HG02943 (cell line): ENCODE data around the gene TMPRSS4.

ENCODE experiments used
- ATAC-seq: cut with Tn5 transposase; IDR thresholded peaks from one replicate; pipeline ENCODE4 v1.9.1; 2021; ENCODE audit warnings: mild to moderate bottlenecking, low read depth, moderate library complexity; ENCODE audit not compliant: unreplicated experiment

TMPRSS4 gene

DNA sequence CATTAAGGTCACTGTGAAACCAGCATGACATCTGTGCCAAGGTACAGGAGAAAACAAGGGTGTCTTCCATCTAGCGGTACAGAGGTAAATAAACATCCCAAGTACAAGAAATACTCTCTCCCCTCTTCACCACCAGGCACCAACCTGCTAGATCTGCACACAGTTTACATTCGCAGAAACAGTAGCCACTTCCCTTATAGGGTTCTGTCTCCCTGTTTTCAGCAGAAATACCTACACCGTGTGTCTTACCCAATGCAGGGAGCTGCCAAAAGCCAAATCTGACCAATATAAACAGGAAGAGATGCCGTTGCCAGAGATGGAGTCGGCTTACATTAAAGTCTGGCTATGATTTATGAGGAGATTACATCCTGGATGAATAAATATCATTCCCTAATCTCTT is 74.6 kb downstream of the TMPRSS4 start:
- ATAC-seq, result no peak

DNA sequence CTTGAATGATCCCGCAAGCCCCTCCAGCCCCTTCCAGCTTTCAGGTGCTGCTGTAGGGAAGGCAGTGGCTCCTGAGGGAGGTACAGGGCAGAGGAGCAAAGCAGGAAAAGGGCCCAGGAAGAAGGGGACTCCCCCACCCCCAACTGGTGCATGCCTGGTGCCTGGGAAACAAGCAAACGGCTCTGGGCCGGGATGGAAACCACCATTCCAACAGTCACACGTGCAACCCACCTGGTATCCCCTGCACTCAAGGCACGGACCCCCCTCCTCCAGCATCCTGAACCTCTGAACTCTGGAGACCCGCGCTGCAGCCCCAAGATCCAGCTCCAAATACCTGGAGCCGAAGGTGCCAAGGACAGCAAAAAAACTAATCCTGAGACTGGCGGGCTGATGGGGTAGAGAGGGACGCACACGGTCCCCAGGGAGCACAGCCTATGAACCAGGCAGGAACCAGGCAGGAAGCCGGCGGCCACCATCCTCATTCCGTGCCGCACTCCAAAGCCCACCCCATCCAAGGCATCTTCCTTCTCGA is 75.2 kb downstream of the TMPRSS4 start:
- no peak for ATAC-seq

DNA sequence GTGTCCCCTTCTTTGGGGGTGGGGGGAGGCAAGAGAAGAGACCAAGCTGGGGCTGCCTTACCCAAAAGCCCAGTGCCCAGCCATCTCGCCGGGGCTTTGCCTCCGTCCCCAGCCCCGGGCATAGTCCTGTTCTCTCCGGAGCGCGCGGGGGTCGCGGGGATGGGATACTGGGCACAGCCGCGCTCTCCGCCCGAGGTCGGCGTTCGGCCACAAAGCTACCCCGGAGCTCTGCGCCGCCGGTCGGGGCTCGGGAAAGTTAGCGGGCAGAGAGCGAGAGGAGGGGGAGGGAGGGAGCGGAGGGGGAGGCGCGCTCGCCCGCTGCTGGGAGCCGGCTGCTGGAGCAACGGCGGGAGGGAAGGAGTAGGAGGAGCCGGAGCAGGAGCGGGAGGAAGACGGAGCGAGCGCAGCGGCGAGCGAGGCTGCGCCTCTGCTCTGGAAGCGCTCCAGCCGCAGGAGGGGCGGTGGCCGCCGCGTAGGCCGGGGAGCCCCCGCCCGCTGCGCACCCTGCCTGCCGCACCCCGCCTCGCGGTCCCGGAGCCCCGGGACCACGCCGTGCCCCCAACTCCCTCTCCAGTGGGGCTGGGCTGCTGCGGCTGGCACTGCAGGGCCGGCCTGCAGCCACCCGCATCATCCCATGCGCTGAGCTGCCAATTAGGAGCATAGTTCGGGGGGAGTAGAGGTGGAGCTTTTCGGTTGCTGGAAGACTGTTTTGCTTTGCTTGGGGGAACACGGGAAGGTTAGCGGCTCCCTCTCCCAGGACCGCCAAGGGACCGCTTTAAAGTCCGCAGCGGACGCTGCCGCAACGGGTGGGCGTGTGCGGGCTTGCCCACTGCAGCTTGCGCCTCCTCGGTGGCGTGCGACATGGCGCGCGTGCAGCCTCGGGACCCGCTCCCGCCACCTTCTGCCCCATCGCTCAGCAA is 75.9 kb downstream of the TMPRSS4 start, which contains the start of gene SCN4B:
Gene SCN4B (minus strand): TSS at position 272 of the 920 bp plus-strand sequence. CDS start 150 bp downstream, at position 122.
- ATAC-seq, result no peak

DNA sequence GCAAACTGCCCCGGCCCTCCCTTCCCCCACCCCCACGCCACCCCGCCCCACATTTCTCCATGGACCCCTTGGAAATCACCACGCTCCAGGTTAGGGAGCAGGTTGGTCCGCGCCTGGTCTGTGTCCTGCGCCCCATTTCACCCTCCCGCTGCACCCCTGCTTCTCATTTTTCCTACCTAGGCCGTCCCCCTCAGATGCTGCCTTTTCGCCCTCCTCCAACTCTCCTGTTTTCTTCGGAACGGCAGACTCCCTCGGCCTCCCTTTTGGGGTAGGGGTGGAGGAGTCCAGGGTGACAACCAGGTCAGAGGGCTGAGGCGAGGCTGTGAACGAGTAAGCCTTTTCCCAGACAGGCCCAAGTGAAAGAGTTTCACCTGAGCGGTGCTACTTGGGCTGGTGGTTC is 76.6 kb downstream of the TMPRSS4 start:
- no peak for ATAC-seq

DNA sequence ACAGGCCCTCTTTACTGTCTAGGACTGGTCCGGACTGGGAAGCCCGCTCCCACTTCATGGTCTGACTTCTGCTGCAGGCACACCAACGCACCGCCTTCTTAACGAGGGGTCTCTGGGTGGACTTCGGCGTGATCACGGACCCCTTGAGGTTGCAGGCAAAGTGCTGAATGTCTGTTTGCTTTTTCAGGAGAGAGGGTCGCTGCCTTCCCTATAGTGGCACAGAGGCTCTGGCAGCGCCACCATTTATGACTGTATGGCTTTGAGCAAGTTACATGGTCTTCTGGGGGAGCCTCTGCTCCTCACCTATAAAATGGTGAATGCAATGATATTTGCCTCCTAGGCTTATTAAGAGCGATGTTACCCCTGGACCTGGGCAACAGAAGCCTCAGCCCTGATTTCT is 77.1 kb downstream of the TMPRSS4 start:
- no peak for ATAC-seq

DNA sequence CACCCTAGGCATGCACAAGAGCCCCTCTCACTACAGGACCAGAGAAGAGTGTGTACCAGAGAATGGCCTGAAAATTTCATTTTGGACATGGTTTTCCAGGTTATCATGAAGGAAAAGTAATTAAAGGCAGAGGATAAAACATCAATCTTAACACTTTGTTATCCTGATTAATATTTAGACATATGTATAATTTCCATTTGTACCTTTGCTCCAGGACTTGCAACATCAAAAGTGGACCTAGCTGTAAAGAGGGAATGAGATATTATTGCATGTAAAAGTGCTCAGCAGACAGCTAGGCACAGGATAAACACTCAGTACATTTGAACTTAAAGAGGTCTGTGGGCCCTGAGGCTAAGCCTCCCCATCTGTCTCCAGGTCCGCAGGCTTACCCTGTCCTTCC is 77.8 kb downstream of the TMPRSS4 start:
- no peak for ATAC-seq

DNA sequence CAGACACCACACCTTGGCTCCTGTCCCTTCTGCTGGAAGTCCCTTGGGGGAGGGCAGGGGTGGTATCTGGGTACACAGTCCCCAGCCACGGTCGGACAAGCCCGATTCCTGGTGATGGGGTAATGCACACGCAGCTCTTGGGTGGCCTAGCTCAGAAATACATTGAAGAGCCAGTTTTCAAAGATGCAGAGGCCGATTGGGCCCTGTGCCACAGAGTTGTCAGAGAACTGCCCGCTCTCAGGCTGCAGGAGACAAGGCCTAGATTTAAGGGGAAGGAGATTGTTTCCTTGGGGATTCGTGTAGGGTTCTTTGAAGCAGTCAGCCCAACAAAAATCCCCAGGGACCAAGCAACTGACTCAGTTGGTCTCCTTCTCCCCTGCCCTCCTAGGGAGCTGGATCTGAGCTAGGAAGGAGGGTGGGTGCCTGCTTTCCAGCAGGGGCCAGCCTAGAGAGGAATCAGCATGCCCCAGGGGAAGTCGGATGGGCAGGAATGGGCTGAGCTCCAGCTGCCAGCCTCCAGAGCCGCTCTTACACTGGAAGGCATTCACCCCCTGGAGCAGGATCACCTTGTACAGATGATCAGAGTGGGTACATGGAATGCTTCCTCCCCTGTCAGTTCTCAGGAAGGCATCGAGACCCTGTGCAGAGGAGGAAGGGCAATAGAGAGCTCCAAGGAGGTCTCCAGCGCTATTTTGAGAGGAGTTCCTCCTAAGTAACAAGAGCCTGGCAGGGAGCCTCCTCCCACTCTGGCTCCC is 79.1 kb downstream of the TMPRSS4 start:
- ATAC-seq, result no peak

DNA sequence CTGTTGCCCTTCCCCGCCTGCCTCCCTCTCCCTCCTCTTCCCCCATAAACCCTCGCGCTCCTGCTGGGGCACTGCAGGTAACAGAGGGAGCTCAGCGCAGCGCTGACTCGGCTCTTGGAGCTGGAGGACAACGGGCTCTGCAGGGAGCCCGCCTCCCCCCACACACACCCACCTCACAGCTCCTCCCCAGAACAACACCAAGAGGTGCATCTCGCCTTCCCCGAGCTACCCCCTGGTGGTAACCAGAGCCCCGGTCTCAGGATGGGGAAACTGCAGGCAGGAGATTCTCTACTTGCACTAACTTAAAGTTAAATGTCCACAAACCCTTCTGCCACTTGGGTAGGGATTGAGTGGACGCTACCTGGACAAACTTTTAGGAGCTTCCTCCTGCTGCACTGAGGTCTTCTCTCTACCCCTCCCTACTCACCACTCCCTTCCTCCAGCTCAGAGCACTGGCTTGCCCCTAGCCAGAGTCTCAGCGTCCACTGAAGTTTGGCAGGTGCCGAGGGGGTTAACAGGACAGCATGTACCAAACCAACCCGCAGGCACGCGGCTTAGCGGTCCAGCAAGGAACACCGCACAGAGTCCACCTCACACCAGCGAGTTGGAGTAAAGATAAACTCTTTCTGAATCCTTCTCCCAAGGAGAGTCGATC is 79.8 kb downstream of the TMPRSS4 start:
- no peak for ATAC-seq

DNA sequence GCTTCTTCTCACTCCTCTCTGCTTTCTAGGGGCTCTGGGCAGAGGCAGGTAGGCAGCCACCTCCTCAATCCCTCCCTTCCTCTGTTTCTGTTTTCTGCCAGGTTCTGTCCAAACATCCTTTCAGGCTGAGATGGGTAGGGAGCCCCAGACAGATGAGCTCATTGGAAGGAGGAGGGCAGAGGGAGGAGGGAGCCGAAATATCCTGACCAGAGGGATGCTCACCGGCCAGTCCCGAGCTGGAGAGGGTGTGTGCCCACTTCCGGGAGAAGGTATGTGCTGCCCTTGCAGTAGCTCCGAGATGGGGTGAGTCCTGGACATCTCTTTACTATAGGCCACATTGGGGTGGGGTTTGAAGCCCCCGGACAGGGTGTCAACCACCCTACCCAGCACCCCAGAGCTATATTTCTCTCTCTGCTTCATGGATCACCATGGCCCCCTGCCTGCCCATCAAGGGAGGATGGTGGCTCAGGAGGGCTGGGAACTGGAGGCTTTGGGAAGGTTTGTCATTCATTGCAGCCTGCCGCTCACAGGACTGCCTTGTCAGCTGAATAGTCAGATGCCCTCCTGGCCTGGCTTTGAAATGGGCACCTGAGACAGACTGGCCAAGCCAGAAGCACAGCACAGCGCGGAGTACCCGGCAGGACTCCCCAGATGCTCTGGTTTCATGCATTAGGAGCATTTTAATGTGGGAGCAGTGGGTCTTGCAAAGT is 80.5 kb downstream of the TMPRSS4 start:
- no peak for ATAC-seq

DNA sequence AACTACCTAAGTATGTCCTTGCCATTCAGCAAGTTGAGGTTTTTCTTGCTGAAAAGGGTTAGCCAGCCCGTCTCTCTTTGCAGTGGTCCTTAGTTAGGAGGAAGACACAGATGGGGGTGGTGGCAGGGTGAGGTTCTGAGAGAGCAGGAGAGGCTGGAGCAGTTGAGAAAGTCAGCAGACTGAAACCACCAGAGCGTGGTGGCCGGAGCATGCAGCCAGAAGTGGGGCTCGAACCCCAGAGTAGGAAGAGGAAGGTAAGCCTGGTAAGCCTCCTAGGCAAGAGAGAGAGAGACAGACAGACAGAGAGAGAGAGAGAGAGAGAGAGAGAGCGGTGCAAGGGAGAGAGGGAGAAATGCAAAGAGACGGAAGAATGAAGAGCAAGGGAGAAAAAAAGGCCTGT is 84.9 kb downstream of the TMPRSS4 start:
- no peak for ATAC-seq

DNA sequence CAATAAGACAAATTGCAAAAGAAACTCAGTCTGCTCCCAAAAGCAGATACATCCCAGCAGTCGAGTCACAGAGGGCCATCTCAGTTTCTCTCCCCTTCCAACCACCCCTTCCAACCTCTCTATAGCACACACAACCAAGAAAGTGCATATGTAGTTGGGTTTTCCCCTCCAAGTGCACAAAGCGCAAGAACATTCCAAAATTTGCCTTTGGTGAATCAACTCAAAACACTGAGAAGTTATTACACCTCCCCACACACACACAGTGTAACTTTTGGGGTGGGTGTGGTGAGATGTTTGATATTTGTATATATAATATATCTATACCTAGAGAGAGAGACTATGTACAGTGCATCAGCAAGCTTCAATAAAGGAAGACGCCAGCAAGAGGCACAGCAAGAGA is 86.0 kb downstream of the TMPRSS4 start:
- no peak for ATAC-seq

DNA sequence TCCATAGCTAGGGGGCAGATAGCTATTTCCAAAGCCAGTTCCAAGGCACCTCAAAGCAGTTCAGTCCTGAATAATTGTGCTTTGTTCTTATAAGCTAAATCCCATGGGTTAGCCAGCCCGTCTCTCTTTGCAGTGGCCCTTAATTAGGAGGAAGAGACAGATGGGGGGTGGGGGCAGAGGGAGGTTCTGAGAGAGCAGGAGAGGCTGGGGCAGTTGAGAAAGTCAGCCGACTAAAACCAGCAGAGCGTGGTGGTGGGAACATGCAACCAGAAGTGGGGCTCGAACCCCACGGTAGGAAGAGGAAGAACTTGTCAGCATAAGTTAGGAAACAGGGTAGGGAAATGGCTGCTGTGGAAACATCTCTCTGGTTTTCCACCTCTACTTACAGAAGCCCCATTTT is 86.6 kb downstream of the TMPRSS4 start:
- ATAC-seq, result no peak

DNA sequence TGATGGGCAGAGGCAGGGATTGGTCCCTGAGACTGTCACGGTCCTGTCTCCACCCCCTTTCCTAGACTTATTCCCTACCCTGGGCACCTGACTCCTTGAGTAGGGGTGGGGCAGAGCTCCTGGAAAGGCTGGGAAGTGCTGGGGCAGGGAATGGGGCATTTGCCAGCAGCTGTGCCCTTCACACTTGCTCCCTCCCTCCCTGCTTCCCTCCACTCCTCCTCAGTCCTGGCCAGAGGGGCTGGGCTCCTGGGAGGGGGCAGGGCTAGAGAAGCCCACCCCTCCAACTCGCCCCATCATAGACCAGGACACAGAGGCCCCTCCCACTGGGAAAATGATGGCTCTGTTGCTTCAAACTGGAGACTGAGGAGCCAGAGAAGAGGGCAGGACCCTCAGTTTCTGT is 88.0 kb downstream of the TMPRSS4 start:
- ATAC-seq, result no peak

DNA sequence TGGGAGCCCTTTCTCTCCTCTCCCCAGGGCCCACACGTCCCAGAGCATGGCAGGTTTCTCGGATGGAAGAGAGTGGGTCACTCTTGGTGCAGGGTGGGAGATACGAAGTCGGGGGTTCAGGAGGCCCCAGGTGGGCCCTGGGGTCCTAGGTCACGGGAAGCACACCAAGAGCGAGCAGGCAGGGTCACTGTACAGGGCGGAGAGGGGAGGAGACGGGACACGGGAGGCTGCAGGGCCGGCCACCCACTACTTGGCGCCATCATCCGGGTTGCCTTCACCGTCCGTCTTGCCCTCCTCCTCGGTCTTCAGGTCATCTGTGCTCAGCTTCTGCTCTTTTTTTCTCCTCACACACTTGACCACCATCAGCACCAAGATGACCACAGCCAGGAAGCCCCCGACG is 89.8 kb downstream of the TMPRSS4 start:
- no peak for ATAC-seq

DNA sequence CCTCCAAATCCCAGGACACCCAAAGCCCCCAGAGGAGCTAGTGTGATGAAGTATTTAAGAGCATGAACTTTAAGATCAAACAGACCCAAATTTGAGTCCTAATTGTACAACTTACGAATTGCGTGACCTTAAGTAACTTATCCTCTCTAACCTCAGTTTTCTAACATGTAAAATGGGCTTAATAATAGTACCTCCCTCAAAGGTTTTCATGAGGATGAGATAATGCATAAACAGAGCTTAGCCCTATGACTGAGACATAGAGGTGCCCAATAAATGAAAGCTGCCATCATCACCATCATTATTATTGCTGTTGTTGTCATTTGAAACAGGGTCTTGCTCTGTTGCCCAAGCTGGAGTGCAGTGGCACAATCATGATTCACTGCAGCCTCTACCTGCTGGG is 90.4 kb downstream of the TMPRSS4 start:
- ATAC-seq, result no peak

DNA sequence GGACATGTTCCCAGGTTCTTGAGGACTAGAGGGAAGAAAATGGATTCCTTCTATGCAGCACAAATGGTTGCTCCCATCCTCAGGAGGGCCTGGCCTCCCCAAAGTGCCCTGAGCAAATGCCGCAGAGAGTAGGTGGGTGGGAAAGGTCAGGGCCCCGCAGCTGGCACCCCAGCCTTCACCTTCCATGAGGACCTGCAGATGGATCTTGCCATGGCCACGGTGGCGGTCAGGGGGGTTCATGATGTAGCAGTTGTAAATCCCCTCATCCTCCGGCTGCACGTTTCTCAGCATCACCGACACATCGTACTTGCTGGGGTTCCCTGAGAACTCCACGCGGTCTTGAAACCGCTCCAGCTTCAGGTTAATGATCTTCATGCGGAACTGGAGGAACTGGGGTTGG is 91.0 kb downstream of the TMPRSS4 start:
- ATAC-seq, result no peak

DNA sequence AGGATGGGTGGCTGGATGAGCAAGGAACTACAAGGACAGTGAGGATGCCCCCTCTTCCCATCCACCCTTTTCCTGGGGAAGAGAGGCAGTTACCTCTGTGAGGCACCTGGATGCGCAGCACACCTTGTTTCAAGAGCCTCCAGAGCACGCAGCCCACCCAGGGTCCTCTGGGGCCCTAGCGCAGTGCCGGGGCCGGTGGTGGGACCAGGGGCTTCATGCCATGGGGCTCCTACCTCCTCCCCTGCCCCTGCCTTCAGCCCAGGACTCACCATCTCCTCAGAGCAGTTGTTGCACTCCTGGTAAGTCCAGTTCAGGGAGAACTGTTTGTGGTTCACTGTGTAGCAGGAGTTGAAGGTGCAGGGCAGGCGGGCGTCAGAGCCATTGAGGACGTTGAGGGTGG is 91.4 kb downstream of the TMPRSS4 start:
- ATAC-seq, result no peak

DNA sequence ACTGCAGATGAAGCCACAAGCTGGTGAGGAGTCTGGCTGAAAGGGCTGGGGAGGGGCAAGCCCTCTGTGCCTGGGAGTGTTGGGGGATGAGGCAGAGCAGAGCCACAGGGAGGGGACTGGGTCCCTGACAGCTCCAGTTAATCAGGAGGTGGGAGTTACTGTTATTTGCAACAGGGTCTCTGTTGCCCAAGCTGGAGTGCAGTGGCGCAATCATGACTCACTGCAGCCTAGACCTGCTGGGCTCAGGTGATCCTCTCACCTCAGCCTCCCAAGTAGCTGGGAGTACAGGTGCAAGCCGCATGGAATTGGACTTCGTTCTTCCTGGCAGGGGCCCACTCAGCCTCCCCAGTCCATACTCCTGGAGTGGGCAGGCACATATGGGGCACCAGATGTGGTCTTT is 91.9 kb downstream of the TMPRSS4 start:
- no peak for ATAC-seq

DNA sequence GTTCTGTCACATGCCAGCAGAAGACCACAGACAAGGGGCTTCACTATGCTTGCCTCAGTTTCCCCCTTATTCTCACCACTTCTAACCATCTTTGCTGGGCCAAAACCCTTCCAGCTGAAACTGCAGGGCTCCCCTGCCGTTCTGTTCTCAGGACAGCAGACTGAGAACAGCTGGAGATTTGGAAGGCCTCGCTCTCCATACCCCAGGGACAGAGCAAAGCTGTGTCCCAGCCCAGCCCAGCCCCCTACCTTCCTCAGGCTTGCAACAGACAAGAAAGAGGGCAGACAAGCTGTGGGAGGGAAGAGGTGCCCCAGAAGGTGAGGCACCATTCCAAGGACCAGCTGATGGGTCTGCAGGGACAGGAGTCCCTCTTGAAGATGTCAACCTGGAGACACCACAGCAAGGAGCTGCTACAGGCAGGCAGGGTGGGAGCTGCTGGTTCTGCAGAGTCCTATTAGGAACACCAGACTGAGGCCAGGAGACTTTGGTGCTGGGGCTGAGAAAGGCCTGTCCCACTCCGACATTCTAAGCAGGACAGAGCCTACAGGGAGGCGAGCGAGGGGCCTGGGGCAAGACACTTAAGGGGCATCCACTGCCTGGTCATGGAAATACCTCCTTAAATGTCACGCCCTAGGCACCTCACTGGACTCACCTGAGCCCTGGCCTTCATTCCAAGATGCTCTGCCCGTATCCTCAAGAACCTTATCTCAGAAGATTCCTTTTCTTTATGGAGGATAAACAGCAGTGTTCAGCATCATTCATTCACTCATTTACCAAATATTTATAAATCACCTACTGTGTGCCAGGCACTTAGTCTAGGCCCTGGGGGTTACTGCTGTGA is 92.6 kb downstream of the TMPRSS4 start:
- ATAC-seq, result no peak
